CD1c-positive myeloid dendritic cell (primary cell): ENCODE measurements around the gene IFNAR2.

ENCODE experiments used
- DNase-seq: peaks from one replicate; pipeline ENCODE4 v3.0.0-alpha.2; 2016; ENCODE audit errors: extremely low spot score

The IFNAR2 gene

DNA sequence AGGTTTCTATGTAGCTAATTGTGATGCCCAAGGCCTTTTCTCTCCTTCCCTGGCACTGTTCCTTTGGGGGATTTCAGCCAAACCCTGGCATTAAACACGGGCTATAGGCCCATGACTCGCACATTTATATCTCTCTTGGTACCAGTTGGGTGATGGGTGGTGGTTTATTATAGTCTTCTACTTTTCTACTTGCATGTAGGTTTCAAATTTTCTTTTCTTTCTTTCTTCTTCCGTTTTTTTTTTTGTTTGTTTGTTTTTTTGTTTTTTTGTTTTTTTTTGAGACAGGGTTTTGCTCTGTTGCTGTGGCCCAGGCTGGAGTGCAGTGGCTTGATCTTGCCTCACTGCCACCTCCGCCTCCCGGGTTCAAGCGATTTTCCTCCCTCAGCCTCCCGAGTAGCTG lies 37.5 kb downstream of the IFNAR2 start:
- DNase-seq: no peak

DNA sequence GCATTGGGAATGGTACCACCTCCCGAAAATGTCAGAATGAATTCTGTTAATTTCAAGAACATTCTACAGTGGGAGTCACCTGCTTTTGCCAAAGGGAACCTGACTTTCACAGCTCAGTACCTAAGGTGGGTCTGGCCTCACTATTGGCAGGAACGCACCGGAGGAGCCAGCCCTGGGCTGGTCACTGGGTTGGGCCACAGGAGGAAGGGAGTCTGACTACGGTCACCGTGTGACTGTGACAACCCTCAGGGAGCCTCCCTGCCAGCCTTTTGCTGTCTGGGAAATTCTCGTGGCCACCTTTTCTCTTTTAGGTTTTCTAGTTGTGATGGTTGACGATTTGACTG lies 38.6 kb downstream of the IFNAR2 start:
- no peak for DNase-seq

DNA sequence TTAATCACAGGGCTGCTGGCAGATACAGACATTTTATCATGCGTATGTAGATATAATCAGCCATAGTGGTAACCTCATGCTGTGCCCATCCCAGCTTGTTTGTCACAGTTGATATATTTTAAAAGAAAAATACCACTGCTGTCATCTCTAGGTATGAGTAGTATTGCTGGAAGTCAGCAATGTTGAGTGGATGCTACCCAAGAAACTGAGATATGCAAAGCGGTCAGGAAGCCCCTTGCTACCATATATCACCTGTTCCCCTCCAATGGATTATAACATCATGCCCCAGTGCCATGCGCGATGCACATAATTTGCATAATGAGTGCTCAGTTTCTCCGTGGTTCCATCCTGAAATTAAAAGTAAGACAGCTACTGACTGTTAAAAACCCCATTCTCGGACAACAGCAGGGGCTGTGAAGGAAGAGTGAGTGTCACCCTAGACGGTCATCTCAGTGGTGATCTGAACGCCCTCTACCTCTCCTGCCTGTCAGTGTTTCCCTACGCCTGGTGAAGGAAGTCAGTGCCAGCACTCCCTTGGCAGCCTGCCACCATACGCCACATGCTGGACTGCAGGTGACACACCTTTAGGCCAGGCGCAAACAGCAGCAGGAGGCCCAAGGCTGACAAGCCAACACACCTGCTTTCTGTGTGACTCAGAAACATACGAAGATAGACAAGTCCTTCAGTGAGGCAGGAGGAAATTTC lies 39.2 kb downstream of the IFNAR2 start:
- no peak for DNase-seq

DNA sequence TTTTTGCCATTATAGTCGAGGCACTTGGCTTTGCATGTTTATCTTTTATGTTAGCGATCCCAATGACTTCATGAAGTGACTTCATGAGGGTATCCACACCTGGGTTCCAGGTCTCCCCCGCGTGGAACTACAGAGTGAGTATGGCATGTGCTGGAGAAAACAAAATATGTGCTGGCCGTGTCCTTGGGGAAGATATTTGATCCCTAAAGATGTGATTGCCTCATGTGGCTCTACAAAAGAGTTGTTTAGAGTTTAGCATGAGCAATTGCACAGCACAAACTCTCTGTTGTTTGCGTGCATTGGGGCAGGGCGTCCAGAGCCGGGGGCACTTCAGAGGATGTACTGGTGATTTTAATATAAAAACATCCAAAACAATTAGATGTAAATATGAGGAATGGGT lies 41.2 kb downstream of the IFNAR2 start:
- DNase-seq: no peak

DNA sequence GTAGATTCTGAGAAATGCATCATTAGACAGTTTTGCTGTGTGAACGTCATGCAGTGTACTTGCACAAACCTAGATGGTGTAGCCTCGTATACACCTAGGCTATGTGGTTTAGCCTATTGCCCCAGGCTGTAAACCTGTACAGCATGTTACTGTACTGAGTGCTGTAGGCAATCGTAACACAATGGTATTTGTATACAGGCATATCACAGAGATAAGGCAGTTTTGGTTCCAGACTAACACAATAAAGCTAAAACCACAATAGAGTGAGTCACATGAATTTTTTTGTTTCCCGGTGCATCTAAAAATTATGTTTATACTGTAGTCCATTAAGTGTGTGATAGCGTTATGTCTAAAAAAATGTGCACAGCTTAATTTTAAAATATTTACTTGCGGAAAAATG lies 43.3 kb downstream of the IFNAR2 start:
- no peak for DNase-seq

DNA sequence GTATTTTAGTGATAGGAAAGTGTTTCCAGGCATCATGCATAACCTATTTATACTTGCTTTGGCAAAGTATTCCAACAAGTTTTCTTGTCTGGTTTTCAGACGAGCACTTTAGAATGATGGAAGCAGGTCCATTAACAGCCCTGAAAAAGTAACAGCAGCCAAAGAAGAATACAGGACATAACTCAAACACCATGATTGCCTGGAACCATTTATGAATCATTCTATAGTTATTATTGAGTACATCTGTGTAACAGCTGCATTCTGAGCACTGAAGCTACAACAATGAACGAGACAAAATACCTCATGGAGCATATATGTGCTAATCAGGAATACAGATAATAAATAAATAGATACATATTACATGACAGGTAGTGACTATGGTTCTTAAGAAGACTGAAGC lies 49.0 kb downstream of the IFNAR2 start:
- no peak for DNase-seq

DNA sequence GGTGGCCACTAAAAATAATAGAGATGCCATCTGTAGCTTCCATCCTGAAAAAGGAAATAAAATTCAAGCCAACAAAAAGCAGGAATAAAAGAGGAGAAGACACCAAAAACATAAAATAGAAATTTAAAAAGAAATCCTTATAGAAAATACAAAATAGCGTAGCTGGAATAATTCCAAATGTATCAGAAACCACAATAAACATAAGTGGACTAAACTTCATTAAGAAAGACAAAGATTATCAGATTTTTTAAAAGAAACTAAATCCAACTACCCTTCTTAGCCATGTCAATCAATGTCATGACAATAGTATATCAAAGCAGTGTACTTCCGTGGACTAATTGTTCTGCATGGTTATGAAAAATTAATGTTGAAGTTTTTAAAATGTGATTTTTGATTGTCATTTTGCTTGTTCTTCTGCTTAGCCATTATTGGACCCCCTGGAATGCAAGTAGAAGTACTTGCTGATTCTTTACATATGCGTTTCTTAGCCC lies 49.6 kb downstream of the IFNAR2 start:
- no peak for DNase-seq
